Right kidney (tissue), 1 donor: ENCODE data around the gene ZFAND3.
"Not testable (repeated sequence)": the region's sequence is repeated elsewhere in the genome, so short reads cannot be mapped to it uniquely, and the experiment has no call there.

ENCODE experiments used
- DNase-seq: peaks from one replicate; pipeline ENCODE4 v3.0.0-alpha.2; 2016

Gene ZFAND3

DNA sequence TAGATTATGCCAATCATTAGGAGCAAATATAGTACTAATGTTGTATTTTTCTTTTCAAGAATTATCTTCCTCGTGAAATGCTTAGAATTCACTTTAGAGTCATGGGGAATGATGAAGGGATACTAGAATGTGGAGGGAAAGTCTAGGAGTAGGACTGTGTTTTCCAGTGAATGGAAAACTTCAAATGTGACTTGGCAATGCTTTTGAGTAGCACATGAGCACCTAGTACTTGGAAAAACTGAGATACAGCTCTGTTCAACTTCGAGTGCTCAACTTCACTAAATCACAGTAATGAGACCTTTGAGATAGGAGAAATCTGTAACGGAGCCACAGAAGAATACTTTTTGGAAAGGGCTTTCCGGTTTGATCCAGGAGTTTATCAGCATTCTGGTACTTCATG lies 272.9 kb downstream of the ZFAND3 start:
- DNase-seq: no peak

GRCh38 chr6:38092964-38093363 lies 273.4 kb downstream of the ZFAND3 start:
- no peak for DNase-seq

DNA sequence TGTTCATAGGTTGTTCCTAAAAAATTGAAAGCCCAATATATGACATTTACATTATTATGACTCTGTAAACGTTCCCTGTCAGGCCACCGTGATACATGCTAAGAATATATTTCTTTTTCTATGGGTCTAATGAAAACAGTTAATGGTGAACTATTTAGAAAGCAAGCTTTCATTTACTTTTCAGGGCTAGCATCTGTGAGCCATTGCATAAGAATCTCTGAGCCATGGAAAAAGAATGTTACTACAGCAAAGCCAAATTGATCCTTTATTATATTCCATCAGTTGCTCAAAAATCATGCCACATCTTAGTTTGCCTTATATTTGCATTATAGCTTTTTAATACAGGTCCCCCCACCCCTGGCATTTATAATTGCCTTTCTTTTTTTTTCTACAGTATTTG lies 275.5 kb downstream of the ZFAND3 start:
- no peak for DNase-seq

DNA sequence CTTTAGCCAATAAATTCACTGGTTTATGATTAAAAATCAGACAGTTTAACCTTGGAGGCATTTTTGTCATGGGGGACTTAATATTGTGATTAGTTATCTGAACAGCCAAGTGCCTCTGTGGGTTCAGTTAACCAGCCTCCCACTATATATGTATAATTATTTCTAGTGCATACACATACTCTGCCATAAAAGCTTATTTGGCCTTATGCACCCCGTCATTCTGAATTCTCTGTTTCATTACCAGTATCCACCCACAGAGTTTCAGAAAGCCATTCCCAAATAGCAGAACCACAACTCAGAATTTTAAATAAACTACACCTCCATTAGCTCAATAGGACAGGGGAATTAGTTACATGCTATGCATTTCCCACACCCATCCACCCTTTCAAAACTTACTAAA lies 279.7 kb downstream of the ZFAND3 start:
- DNase-seq: no peak

DNA sequence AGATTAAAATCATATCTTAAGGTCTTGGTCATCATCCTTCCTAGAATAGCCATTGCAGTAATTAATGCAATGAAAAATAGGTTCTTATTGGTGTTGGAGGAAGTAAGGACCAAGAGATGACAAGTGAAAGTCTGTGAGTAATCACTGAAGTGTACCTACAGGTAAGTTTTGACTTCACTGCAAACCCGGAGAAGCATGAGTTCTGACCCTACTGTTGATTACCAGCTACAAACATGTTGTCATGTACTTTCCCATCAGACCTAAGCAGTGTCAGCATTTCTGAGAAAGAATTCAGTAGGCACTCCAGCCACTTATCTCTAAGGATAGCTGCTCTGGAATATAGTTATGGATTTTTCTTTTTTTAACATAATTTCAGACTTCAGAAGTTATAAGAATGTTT lies 280.9 kb downstream of the ZFAND3 start:
- DNase-seq: no peak

- DNase-seq: no peak
These were observed 284.4 kb downstream of the ZFAND3 start for GRCh38 chr6:38103921-38104320.

GRCh38 chr6:38105066-38105465 lies 285.5 kb downstream of the ZFAND3 start:
- DNase-seq: no peak

- no peak for DNase-seq
These were observed 287.5 kb downstream of the ZFAND3 start for GRCh38 chr6:38107073-38107472.

DNA sequence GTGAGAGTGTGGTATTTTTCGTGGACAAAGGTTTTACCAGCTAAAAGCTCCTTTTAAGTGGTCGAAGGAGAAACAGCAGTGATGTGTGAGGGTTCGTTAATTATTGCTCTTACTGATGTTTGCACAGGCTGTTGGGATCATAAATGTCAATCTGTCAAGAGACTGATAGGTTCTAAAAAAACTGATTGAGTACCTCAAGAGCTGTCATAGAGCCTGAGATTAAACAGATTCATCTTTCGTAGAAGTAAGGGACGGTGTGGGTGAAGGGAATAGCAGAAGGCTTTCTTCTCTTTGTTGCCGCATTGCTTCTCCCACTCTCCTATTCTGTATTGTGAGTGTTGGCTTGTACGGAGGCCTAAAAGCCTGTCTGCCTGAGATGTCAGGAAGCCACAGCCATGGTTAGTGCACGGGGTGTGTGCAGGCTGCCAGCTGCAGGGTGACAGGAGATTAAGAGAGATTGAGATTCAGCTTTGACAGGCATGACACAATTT lies 291.0 kb downstream of the ZFAND3 start:
- DNase-seq: no peak

DNA sequence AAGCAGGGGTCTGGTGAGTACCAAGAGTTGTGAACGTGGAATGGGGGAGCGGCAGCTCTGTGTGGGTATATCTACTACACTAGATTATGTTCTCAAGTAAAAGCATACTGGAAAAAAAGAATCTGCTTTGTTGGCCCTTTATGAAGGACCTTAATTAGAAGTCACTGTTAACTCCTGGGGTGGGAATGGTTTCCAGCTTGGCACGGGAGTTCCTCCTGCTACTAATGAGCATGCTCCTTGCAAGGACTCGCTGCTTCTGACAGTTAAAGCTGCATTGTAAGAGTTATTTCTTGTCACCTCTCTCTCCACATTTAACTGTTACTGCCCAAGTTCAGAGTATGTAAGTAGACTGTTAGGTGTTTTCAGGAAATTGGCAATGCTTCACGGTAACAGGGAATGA lies 292.7 kb downstream of the ZFAND3 start:
- DNase-seq: no peak

DNA sequence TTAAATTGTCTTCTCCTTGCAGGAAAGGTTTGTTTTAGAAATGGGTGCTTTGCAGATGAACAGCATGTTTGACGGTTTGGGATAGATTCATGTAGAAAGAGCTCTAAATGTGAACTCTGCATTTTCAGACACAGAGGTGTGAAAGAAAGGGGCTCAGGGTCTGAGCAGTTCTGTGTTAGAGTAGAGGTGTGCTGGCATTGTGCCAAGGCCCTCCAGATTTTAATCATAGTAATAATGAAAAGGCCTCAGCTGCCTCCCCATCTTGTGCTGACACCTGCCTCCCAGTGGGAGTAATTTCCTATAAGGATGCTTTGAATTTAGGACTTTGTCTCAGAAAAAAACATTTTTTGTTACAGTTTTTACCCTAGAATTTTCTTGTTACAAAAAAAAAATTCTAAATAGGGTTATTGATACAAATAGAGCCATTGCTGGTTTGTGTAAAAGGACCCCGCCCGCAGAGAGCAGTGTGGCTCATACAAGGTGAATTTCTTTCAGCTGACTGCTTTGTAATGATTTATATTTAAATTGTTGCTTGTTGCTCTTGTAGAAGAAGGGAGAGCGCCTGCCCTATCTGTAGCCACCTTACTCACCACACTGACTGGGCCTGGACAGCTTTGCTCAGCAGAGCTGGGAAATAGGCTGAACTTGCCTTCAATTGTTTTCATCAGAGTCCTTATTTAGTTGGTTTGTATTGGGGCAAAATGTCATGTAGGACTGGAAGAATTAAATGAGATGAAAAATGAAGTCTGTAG lies 294.5 kb downstream of the ZFAND3 start:
- no peak for DNase-seq

DNA sequence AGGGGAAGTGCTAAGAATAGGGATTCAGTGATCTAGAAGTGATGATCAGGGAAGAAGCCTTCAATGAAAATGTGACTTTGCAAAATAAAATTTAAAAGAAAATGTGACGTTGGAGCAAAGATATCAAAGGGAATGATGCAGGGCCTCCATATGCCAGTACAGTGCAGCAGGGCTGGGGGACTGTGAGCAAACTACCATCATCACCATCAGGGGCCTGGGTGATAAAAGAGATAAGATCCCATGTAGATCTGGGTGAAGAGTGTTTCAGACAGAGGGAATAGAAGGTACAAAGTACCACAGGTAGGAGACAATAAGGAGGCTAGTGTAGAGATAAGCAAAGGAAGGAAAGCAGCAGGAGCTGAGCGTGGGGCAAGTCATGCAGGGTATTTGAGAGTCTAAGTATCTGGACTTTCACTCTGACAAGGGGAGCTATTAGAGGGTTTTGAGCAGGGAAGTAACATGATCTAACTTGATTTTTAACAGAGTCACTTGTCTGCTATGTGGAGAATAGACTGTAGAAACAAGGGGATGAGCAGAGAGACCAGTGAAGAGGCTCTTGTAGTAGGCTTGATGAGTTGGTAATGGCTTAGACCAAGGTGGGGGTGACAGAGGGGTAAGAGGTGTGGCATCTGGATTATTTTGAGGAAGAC lies 295.6 kb downstream of the ZFAND3 start:
- DNase-seq: no peak

DNA sequence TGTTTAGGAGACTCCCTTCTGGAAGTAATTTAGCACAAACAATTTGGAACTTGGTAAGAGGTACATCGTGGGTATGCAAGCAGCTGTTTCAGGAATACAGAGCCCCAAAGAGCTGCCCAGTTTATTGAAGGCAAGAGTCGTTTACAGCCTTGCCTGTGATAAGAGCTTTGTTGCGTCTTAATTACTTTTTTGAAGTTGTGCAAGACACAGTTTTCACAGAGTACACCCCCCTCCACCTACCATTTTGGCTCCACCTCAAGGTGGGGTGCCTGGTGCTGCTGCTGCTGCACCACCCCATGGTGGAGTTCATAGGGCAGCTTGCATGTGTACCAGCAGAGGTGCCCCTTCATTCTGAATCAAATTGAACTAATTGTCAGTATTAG lies 296.1 kb downstream of the ZFAND3 start:
- DNase-seq: no peak

DNA sequence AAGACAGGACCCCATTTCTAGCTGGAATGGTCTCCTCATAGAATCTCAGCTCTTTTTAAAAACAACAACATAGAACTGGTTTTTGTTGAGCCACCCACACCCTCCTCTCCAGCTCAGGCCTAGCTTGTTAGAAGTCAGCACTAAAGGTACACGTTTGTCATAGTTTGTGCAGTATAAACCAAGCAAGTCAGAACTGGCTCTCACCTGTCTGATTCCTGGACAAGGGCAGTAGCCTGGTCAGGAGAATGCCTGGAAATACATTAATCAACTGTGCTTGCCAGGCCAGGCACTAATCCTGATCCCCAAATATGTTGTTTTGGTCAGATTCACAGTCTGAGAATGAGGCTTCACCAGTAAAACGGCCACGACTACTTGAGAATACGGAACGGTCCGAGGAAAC lies 296.7 kb downstream of the ZFAND3 start:
- no peak for DNase-seq

DNA sequence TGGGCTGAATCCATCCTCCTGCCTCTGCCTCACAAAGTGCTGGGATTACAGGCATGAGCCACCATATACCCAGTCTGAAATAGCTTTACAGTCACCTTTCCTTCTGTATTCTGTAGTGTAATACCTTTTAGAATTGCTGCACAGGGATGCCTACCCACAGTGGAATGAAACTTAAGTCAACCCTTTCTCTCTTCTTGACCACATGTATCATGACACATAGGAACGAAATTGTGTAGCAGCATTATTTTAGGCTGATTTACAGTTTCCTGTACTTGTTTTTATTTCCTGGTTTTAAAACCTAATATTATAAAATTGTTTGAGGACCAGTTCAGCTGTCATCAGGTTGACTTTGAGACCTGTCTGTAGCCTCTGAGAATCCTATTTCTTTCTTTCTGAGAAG lies 297.8 kb downstream of the ZFAND3 start:
- DNase-seq: no peak

GRCh38 chr6:38118791-38119365 lies 299.4 kb downstream of the ZFAND3 start:
- DNase-seq: no peak

DNA sequence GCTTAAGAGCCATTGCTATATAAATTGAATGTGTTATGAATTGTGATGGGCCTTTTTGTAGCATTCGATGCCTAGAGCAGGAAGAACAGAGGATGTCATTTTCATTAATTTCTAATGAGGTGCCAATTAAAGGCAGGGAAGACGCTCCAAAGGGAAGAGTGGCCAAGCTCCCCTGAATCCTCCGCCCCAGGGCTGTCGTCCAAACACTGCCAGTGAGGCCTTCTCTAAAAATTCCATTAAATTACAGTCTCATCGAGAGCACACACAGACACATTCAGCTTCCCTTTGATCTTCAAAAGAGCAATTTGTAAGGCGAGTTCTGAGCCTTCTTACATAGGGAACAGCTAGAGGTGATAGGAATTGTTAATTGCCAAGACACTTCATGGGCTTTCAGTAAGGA lies 300.0 kb downstream of the ZFAND3 start:
- no peak for DNase-seq

DNA sequence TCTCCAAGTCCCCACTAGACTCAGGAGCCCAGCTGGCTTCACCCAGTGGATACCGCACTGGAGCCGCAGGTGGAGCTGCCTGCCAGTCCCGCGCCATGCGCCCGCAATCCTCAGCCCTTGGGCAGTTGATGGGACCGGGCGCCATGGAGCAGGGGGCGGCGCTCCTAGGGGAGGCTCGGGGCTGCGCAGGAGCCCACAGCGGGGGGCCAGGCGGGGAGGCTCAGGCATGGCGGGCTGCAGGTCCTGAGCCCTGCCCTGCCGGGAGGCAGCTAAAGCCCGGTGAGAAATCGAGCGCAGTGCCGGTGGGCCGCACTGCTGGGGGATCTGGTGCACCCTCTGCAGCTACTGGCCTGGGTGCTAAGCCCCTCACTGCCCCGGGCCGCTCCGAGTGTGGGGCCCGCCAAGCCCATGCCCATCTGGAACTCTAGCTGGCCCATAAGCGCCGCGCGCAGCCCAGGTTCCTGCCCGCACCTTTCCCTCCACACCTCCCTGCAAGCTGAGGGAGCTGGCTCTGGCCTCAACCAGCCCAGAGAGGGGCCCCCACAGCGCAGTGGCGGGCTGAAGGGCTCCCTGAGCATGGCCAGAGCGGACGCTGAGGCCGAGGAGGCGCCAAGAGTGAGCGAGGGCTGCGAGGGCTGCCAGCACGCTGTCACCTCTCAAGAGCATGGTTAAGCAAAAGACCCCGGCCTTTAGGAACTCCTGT lies 304.8 kb downstream of the ZFAND3 start:
- DNase-seq: not testable (repeated sequence)

- DNase-seq: no peak
These were observed 307.8 kb downstream of the ZFAND3 start for GRCh38 chr6:38127284-38127683.

GRCh38 chr6:38131527-38131965 lies 312.0 kb downstream of the ZFAND3 start:
- DNase-seq: no peak

DNA sequence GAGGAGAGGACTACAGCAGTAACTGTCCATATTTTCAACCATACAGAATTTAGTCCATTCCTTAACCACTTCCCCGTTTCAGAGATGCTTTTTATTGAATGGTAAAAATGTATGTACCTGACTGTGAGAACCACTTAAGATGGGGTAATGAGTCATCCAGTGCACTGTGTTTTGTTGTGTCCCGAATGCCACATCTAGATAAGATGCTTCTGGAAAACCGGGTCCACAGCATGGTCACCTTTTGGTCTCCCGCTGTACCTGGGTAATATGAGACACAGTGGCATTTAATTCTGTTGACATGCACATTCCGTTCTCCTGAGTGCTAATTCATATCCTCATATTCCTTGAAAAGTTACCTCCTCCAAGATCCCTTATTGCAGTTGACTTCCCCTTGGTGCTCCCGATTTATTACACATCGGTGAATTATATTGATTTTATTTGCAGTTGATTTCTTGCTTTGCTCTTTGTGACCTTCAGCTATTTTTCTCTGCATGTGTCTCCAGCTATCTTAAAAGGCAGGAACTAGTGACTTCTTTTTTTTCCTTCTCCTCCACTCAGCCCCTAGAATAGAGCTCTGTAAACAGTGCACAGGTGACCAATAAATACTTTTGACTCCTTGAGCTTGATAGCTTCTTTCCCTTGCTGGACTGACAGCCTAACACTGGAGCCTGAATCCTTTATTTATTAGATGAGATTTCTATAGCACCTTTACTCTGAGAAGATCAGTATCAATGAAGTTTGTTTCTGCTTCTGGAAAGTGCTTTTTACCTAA lies 314.6 kb downstream of the ZFAND3 start:
- DNase-seq: no peak

DNA sequence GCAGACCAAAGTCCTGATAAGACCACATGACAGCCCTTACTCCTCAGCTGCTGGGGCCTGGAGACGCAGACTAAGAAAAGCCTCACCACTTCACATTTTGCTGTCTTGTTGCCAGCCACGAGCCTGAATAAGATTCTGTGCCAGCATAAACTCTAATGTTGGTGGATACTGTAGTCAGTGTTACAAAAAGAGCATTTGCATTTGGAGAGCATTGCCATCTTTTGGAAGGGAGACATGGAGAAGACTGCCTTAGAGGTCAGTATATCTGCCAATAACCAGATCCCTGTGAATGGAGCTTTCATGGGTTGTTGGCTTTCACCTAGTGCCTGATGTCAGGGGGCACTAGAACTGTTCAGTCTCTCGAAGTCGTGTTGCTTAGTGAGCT lies 315.2 kb downstream of the ZFAND3 start:
- no peak for DNase-seq
